Body of pancreas (tissue), 4 donors: ENCODE data around the gene HSBP1L1. TPM values are rescaled to one million over a fixed set of nuclear protein-coding genes. Genes with fewer than 3 reads are reported as not detected.
"Not testable (repeated sequence)": the region's sequence is repeated elsewhere in the genome, so short reads cannot be mapped to it uniquely, and the experiment has no call there.

Experiments used
- ATAC-seq: fragments of 150-250 bp; one replicate; pipeline ENCODE4 v1.9.1; 2016
- DNase-seq, 4 donors: peaks; one replicate each; pipeline ENCODE4 v3.0.0-alpha.2; 2019
- H3K27ac ChIP-seq, 4 donors: fragments of 200-600 bp; sonication (generic); 1 replicate in 3 of 4; 2 replicates in 1 of 4; pipeline versions ENCODE4 v1.5.1 to v1.6.1; 2016 to 2019; ENCODE audit warnings: mild to moderate bottlenecking in 1 of 4, mixed read lengths in 1 of 4, moderate library complexity in 1 of 4
- H3K27me3 ChIP-seq, 2 donors: fragments of 200-600 bp; sonication (generic); one replicate each; pipeline ENCODE4 v1.6.0; 2016; ENCODE audit warnings: mild to moderate bottlenecking in 1 of 2
- H3K36me3 ChIP-seq, 2 donors: fragments of 200-600 bp; sonication (generic); replicated peaks in 1 of 2; 2 replicates each; pipeline ENCODE4 v1.5.1; 2016; ENCODE audit warnings: low read depth in 2 of 2; ENCODE audit not compliant: insufficient read depth in 1 of 2
- H3K4me1 ChIP-seq: fragments of 200-600 bp; sonication (generic); one replicate; pipeline ENCODE4 v1.6.0; 2016
- H3K4me3 ChIP-seq, 2 donors: fragments of 200-600 bp; sonication (generic); 1 replicate in 1 of 2; 2 replicates in 1 of 2; pipeline ENCODE4 v1.5.1; 2016 to 2019
- H3K9me3 ChIP-seq, 3 donors: fragments of 200-600 bp; sonication (generic); 1 replicate in 2 of 3; 2 replicates in 1 of 3; pipeline ENCODE4 v1.5.1; 2016
- POLR2A ChIP-seq, 3 donors: fragments of 450-650 bp; IDR thresholded peaks; one replicate each; pipeline ENCODE4 v1.6.1; 2016; ENCODE audit warnings: antibody characterized with exemption in 3 of 3, mild to moderate bottlenecking in 2 of 3
- WGBS, 2 donors: methylation state at CpG; one replicate each; pipeline ENCODE4 v1.1.5; 2017; 5-methylcytosine and 5-hydroxymethylcytosine counted together
- intact Hi-C: fragments of 100-400 bp; cut with DNase I; formaldehyde crosslinking; loops from one replicate; pipeline ENCODE4 v1.15.1; 2023
- total RNA-seq, 2 donors: library from RNA; depleted of rRNA; stranded (reverse); fragments of >200 nt; gene quantifications; one replicate each; pipeline ENCODE4 v1.1.0, GENCODE V29; 2016
- TF ChIP-seq, protein P1 (sequence below), 7 experiments: fragments of 450-650 bp in 4 of 7; fragments of 200-600 bp in 3 of 7; sonication (generic) in 3 of 7; IDR thresholded peaks; one replicate each; pipeline ENCODE4 v1.5.1; 2016 to 2019; ENCODE audit warnings: antibody characterized with exemption in 7 of 7

The HSBP1L1 gene
- total RNA-seq, 2 donors from 2014 or later = 14.8 to 22.1 TPM

DNA sequence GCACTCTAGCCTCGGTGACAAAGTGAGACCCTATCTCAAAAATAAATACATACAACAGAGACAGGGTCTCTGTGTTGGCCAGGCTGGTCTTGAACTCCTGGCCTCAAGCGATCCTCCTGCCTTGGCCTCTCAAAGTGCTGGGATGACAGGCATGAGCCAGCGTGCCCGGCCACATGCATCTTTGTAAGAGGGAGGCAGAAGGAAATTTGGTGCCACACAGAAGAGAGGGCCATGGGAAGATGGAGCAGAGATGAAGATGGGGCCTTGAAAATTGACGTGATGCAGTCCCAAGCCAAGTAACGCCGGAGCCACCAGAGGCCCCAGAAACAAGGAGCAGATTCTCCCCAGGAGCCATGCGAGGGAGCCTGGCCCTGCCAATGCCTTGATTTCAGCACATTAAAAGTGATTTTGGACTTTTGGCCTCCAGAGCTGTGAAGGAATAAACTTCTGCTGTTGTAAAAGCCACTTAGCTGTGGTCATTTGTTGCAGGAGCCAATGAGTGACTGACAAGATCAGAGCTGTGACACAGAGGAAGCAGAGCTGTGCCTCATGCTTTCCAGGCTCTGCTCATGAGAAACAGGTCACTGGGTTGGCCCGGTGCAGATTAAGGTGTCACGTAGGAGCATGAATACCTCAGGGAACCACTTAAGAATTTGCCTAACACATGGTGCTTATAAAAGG is 10.3 kb upstream of the HSBP1L1 start:
- no peak for ATAC-seq
- H3K4me1 ChIP-seq = peaks cover 25% of the 10 kb centered on the region
- 77 to 82% methylated on average over 9 to 10 of the region's 10 CpGs for WGBS, 2 donors
- peak in 1 of 4 donors; percentile 10 for DNase-seq
- no peaks in the 10 kb centered on the region for H3K9me3 ChIP-seq
- intact Hi-C loops = no loop called here
- no peak overlapping the region for H3K27ac ChIP-seq
- H3K36me3 ChIP-seq = no peaks in the 10 kb centered on the region
- H3K4me3 ChIP-seq = no peak overlapping the region
- H3K27me3 ChIP-seq = no peaks in the 10 kb centered on the region
- TF ChIP-seq, protein P1, sequence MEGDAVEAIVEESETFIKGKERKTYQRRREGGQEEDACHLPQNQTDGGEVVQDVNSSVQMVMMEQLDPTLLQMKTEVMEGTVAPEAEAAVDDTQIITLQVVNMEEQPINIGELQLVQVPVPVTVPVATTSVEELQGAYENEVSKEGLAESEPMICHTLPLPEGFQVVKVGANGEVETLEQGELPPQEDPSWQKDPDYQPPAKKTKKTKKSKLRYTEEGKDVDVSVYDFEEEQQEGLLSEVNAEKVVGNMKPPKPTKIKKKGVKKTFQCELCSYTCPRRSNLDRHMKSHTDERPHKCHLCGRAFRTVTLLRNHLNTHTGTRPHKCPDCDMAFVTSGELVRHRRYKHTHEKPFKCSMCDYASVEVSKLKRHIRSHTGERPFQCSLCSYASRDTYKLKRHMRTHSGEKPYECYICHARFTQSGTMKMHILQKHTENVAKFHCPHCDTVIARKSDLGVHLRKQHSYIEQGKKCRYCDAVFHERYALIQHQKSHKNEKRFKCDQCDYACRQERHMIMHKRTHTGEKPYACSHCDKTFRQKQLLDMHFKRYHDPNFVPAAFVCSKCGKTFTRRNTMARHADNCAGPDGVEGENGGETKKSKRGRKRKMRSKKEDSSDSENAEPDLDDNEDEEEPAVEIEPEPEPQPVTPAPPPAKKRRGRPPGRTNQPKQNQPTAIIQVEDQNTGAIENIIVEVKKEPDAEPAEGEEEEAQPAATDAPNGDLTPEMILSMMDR (IDR thresholded peaks at IDR 0.05) = no peak
- no peak for TF ChIP-seq POLR2A (IDR thresholded peaks at IDR 0.05)

DNA sequence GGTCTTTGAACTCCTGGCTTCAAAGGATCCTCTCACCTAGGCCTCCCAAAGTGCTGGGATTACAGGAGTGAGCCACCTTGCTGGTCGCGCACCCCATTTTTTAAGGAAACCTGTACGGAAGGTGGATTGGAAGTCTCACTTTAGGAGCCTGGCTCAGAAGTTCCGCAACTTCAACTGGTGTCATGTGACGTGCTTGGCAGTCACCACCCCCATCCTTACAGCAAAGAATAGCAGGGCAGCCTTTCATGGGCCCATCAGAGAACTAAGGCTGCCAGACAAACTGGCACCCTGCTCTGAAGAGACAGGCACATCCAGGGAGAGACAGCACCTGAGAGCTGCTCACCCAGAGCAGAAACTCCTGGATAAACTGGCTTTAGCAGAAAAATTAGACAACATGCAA is 9.7 kb upstream of the HSBP1L1 start:
- intact Hi-C loops = no loop called here
- Histone ChIP-seq H3K9me3 (no peaks in the 10 kb centered on the region), H3K36me3 (no peaks in the 10 kb centered on the region), H3K27ac (no peak overlapping the region), H3K4me3 (no peak overlapping the region), H3K4me1 (peaks cover 18% of the 10 kb centered on the region), H3K27me3 (no peaks in the 10 kb centered on the region)
- 81 to 87% methylated on average over 5 of the region's 5 CpGs for WGBS, 2 donors
- peak in 1 of 4 donors; percentile 5 for DNase-seq
- no peak for TF ChIP-seq POLR2A (IDR thresholded peaks at IDR 0.05)
- ATAC-seq = no peak

DNA sequence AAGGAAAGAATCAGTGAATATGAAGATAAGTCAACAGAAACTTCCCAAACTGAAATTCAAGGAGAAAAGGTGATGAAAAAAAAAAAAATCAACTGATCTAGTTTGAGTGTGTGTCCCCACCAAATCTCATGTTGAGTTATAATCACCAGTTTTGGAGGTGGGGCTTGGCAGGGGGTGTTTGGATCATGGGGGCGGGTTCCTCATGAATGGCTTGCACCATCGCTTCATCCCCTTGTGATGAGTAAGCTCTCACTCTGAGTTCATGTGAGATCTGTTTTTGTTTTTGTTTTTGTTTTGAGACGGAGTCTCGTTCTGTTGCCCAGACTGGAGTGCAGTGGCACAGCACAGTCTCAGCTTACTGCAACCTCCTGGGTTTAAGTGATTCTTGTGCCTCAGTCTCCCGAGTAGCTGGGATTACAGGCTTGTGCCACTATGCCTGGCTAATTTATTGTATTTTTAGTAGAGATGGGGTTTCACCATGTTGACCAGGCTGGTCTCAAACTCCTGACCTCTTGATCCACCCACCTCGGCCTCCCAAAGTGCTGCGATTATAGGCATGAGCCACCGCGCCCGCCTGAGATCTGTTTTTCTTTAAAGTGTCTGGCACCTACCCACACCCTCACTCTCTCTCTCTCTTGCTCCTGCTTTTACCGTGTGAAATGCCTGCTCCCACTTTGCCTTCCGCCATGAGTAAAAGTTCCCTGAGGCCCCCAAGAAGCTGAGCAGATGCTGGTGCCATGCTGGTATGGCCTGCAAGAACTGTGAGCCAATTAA is 9.0 kb upstream of the HSBP1L1 start:
- no peak overlapping the region for H3K27ac ChIP-seq
- DNase-seq (peak in 1 of 4 donors; percentile 3), ATAC-seq (no peak)
- H3K4me1 ChIP-seq = peaks cover 11% of the 10 kb centered on the region
- H3K4me3 ChIP-seq = no peak overlapping the region
- 88 to 89% methylated on average over 12 of the region's 12 CpGs for WGBS, 2 donors
- no peaks in the 10 kb centered on the region for H3K36me3 ChIP-seq
- H3K27me3 ChIP-seq = no peaks in the 10 kb centered on the region
- no peaks in the 10 kb centered on the region for H3K9me3 ChIP-seq
- intact Hi-C loops = no loop called here
- no peak for TF ChIP-seq POLR2A (IDR thresholded peaks at IDR 0.05)
- TF ChIP-seq, protein P1 (IDR thresholded peaks at IDR 0.05) = no peak

DNA sequence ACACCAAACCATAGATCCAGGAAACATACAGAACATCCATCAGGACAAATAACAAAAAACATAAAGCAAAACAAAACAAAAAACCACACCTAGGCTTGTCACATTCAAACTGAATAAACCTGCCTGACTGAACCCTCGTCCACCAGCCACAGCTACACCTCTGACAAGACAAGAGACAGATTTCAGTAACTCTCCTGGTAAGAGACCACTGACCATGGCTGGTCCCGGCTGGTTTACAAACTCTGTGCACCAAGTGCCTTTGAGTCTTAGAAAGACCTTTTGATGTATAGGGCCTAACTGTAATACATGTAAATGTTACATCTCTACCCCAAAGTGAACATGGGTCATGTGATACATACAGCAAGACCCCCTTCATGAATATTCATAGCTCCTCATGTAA is 8.2 kb upstream of the HSBP1L1 start:
- 80 to 83% methylated on average over 2 of the region's 2 CpGs for WGBS, 2 donors
- intact Hi-C loops = no loop called here
- H3K9me3 ChIP-seq = no peaks in the 10 kb centered on the region
- DNase-seq = peak in 1 of 4 donors; percentile 1
- peaks cover 9% of the 10 kb centered on the region for H3K4me1 ChIP-seq
- H3K27ac ChIP-seq = no peak overlapping the region
- no peak for TF ChIP-seq POLR2A (IDR thresholded peaks at IDR 0.05)
- TF ChIP-seq, protein P1 (IDR thresholded peaks at IDR 0.05) = no peak
- H3K4me3 ChIP-seq = no peak overlapping the region
- H3K36me3 ChIP-seq = no peaks in the 10 kb centered on the region
- no peaks in the 10 kb centered on the region for H3K27me3 ChIP-seq
- no peak for ATAC-seq

DNA sequence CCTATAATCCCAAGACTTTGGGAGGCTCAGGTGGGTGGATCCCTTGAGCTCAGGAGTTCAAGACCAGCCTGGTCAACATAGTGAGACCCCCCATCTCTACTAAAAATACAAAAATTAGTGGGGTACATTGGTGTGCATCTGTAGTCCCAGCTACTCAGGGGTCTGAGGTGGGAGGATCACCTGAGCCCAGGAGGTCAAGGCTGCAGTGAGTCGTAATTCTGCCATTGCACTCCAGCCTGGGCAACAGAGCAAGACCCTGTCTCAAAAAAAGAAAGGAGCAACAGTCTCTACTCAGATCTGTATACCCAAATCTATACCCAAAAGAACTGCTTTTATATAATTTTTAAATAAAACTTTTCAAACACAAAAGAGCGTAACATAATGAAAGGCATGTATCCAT is 5.5 kb upstream of the HSBP1L1 start:
- DNase-seq (no peak), ATAC-seq (no peak)
- no peak for TF ChIP-seq POLR2A (IDR thresholded peaks at IDR 0.05)
- TF ChIP-seq, protein P1 (IDR thresholded peaks at IDR 0.05) = no peak
- H3K4me1 ChIP-seq = peaks cover 3% of the 10 kb centered on the region
- H3K27ac ChIP-seq = no peak overlapping the region
- intact Hi-C loops = no loop called here
- WGBS, 2 donors = 89 to 94% methylated on average over 2 of the region's 2 CpGs
- H3K4me3 ChIP-seq = no peak overlapping the region
- no peaks in the 10 kb centered on the region for H3K36me3 ChIP-seq
- H3K9me3 ChIP-seq = no peaks in the 10 kb centered on the region
- no peaks in the 10 kb centered on the region for H3K27me3 ChIP-seq

DNA sequence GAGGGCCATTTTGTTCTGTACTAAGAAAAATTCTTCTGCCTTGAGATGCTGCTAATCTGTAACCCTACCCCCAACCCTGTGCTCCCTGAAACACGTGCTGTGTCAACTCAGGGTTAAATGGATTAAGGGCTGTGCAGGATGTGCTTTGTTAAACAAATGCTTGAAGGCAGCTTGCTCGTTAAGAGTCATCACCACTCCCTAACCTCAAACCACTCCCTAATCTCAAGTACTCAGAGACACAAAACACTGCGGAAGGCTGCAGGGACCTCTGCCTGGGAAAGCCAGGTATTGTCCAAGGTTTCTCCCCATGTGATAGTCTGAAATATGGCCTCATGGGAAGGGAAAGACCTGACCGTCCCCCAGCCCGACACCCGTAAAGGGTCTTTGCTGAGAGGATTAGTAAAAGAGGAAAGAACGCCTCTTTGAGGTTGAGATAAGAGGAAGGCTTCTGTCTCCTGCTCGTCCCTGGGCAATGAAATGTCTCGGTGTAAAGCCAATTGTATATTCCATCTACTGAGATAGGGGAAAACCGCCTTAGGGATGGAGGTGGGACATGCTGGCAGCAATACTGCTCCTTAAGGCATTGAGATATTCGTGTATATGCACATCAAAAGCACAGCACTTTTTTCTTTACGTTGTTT is 4.2 kb upstream of the HSBP1L1 start:
- DNase-seq, intact Hi-C loops, H3K27me3 ChIP-seq, H3K36me3 ChIP-seq, H3K27ac ChIP-seq, H3K4me1 ChIP-seq, H3K4me3 ChIP-seq, ATAC-seq, H3K9me3 ChIP-seq: not testable (repeated sequence)
- 44 to 50% methylated on average over 12 of the region's 12 CpGs for whole genome bisulfite sequencing, 2 donors
